ENCODE results near the gene MLLT6.

Gene MLLT6

DNA sequence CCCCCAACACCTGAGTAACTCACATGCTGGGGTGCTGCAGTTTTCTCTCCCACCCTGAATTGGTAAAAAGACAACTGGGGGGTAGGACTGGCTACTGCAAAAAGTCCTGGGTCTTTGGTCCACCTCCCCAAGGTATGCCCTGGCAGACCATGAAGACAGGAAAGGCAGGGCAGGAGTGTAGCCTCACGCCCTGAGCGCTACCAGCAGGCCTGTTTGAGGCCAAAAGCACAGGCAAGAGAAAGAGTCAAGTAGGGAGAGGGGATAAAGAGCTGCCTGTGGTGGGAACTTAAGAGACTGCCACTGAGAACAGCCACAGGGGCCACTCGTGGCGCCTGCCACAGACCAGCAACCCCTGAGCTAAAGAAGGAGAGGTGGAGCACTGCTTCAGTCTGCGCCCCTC is 61.3 kb downstream of the MLLT6 start:
- DNase-seq (ENCODE audit: low read depth) = no peak

DNA sequence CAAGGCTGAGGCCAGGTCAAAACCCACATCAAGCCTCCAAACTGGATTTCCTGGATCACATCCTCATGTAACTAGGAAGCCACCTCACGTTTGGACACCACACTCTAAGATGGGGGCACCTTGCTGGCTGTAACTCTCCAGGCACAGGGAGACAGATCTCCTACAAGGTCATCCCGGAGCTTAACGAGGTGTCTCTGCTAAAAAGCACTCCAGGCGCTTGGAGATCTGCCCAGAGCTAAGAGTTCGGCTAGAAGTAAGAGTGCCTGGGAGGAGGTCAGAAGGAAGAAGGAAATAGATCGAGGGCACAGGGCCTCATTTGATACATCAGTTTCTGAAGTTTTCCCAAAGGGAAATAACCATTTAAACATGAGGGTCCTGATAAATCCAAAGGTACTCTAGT is 63.3 kb downstream of the MLLT6 start:
- no peak for DNase-seq (ENCODE audit: low read depth)

DNA sequence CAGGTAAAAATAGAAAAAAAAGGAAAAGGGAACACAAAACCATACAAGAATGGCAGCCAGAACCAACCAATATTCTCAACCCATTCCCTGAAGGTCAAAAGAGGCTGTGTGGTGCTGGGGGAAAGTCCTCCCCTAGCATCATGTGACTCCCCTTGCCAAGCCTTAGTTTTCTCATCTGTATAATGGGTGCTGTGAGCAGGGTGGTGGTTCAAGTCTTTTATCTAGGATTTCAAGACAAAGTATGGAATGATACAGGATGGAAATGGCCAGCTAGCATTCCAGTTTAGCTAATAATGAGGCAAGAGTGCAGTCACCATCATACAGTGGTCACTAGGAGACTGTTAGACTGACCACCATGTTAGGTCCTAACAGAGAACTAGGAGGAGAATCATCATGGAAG is 68.2 kb downstream of the MLLT6 start:
- no peak for DNase-seq (ENCODE audit: low read depth)

DNA sequence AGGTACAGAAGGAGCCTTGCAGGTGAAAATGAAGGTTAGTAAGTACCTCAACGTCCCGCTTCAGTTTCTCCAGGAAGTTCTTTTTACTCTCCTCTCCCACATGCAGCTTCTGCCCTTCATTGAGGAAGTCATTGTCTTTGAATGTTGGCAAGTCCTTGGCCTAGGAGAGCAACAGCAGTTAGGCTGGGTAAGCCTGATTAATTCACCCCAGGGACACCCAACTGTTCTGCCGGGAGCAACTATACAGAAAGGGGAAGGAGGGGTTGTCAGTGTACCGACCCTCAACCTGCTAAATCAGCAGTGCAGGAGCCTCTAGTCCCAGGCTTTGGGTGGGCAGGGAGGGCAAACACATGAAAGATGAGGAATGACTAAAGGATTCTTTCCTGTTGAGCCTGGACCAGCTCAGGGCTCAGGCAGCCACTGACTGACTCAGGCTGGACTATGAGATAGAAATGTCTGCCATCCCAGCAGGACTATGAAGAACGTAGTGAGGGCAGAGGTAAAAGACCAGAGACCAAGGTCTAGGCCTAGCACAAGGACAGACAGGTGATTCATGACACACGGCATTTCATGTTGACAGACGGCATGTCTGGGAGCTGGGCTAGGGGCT is 72.7 kb downstream of the MLLT6 start:
- peak; percentile 56 for DNase-seq (ENCODE audit: low read depth)
